Measurements from ENCODE around the gene SYT13. TPM values are rescaled to one million over a fixed set of nuclear protein-coding genes. Genes with fewer than 3 reads are reported as not detected.

Gene SYT13
- polyA plus RNA-seq, 1 donor (not counting 4 experiments of a cell fraction or from before 2014, with no cell fraction given) = not detected

DNA sequence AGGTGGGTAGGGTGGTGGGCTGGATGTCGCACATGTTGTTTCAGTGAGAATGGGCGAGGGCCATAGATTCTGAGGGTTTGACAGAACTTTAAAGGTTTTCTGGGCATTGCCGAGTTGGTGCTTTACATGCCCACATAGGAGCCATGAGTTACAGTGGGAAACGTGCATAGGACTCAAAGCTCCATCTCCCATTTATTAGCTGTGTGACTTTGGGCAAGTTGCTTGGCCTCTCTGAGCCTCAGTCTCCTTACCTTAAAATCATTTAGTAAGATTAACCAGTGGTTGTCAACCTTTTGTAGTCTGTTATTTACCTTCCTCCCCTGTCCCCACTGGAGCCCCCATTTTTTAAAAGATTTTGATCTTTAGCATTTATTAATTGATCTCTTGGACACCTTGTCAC lies 67.4 kb downstream of the SYT13 start:
- no peaks in the 10 kb centered on the region for H3K27me3 ChIP-seq (ENCODE audit: control insufficient read depth, extremely low read depth, insufficient read depth, low read length)
- no peak for DNase-seq (ENCODE audit: low read depth, low spot score)
- no peak overlapping the region for H3K4me2 ChIP-seq (ENCODE audit: control insufficient read depth, extremely low read depth, insufficient read depth, low read depth, low read length)
- no peaks in the 10 kb centered on the region for H3K79me2 ChIP-seq (ENCODE audit: control insufficient read depth, insufficient read depth, low read length)
- TF ChIP-seq CTCF (optimal IDR thresholded peaks at IDR 0.05 in 1 of 3, IDR thresholded peaks at IDR 0.05 in 1 of 3, conservative IDR thresholded peaks at IDR 0.05 in 1 of 3; ENCODE audit: extremely low read depth in 1 of 3, insufficient read depth in 2 of 3, low read length in 3 of 3) (no peak), EZH2 (IDR thresholded peaks at IDR 0.05; ENCODE audit: low read length) (no peak)
- dilution Hi-C loops (cut with MboI; ENCODE audit: extremely low pct_ligation_motif_present, low sequenced_read_pairs) = no loop called here
- no peaks in the 10 kb centered on the region for H3K36me3 ChIP-seq (ENCODE audit: control insufficient read depth in 2 of 2, extremely low read depth in 1 of 2, insufficient read depth in 2 of 2, low read length in 2 of 2)
- H4K20me1 ChIP-seq (ENCODE audit: control insufficient read depth, extremely low read depth, insufficient read depth, low read length) = no peaks in the 10 kb centered on the region
- H3K4me3 ChIP-seq (ENCODE audit: control insufficient read depth in 2 of 3, extremely low read depth in 1 of 3, insufficient read depth in 2 of 3, low read depth in 1 of 3, low read length in 3 of 3) = no peak overlapping the region
- H3K27ac ChIP-seq (ENCODE audit: control insufficient read depth, insufficient read depth, low read length) = no peak overlapping the region
- H3K9me3 ChIP-seq (ENCODE audit: control insufficient read depth, low read depth, low read length) = no peaks in the 10 kb centered on the region
- H3K9me1 ChIP-seq (ENCODE audit: control insufficient read depth, extremely low read depth, insufficient read depth, low read length) = no peaks in the 10 kb centered on the region
- H3K4me1 ChIP-seq (ENCODE audit: control insufficient read depth, extremely low read depth, insufficient read depth, low read length) = no peaks in the 10 kb centered on the region
- FAIRE-seq = no peak
- H3K9ac ChIP-seq (ENCODE audit: control insufficient read depth, extremely low read depth, insufficient read depth, low read length) = no peak overlapping the region
- H2AFZ ChIP-seq (ENCODE audit: control insufficient read depth, low read length) = no peak overlapping the region

GRCh38 chr11:45217991-45218390 lies 68.2 kb downstream of the SYT13 start:
- TF ChIP-seq CTCF (optimal IDR thresholded peaks at IDR 0.05 in 1 of 3, IDR thresholded peaks at IDR 0.05 in 1 of 3, conservative IDR thresholded peaks at IDR 0.05 in 1 of 3; ENCODE audit: extremely low read depth in 1 of 3, insufficient read depth in 2 of 3, low read length in 3 of 3) (no peak), EZH2 (IDR thresholded peaks at IDR 0.05; ENCODE audit: low read length) (no peak)
- no peak overlapping the region for H3K27ac ChIP-seq (ENCODE audit: control insufficient read depth, insufficient read depth, low read length)
- H3K9ac ChIP-seq (ENCODE audit: control insufficient read depth, extremely low read depth, insufficient read depth, low read length) = no peak overlapping the region
- H3K9me1 ChIP-seq (ENCODE audit: control insufficient read depth, extremely low read depth, insufficient read depth, low read length) = no peaks in the 10 kb centered on the region
- no peaks in the 10 kb centered on the region for H3K36me3 ChIP-seq (ENCODE audit: control insufficient read depth in 2 of 2, extremely low read depth in 1 of 2, insufficient read depth in 2 of 2, low read length in 2 of 2)
- no peak for DNase-seq (ENCODE audit: low read depth, low spot score)
- no peak for FAIRE-seq
- no peak overlapping the region for H3K4me2 ChIP-seq (ENCODE audit: control insufficient read depth, extremely low read depth, insufficient read depth, low read depth, low read length)
- no peaks in the 10 kb centered on the region for H3K27me3 ChIP-seq (ENCODE audit: control insufficient read depth, extremely low read depth, insufficient read depth, low read length)
- no peaks in the 10 kb centered on the region for H4K20me1 ChIP-seq (ENCODE audit: control insufficient read depth, extremely low read depth, insufficient read depth, low read length)
- dilution Hi-C loops (cut with MboI; ENCODE audit: extremely low pct_ligation_motif_present, low sequenced_read_pairs) = no loop called here
- no peaks in the 10 kb centered on the region for H3K79me2 ChIP-seq (ENCODE audit: control insufficient read depth, insufficient read depth, low read length)
- H3K4me1 ChIP-seq (ENCODE audit: control insufficient read depth, extremely low read depth, insufficient read depth, low read length) = no peaks in the 10 kb centered on the region
- no peaks in the 10 kb centered on the region for H3K9me3 ChIP-seq (ENCODE audit: control insufficient read depth, low read depth, low read length)
- no peak overlapping the region for H3K4me3 ChIP-seq (ENCODE audit: control insufficient read depth in 2 of 3, extremely low read depth in 1 of 3, insufficient read depth in 2 of 3, low read depth in 1 of 3, low read length in 3 of 3)
- no peak overlapping the region for H2AFZ ChIP-seq (ENCODE audit: control insufficient read depth, low read length)

Data from keratinocyte (primary cell).